Measurements from ENCODE around the gene ATOSA. TPM values are rescaled to one million over a fixed set of nuclear protein-coding genes. Genes with fewer than 3 reads are reported as not detected.

Gene ATOSA
- total and polyA plus RNA-seq, 2 of the 13 experiments (the other 11 are each of a cell fraction or from before 2014, with no cell fraction given), result 6.6 to 16.3 TPM

DNA sequence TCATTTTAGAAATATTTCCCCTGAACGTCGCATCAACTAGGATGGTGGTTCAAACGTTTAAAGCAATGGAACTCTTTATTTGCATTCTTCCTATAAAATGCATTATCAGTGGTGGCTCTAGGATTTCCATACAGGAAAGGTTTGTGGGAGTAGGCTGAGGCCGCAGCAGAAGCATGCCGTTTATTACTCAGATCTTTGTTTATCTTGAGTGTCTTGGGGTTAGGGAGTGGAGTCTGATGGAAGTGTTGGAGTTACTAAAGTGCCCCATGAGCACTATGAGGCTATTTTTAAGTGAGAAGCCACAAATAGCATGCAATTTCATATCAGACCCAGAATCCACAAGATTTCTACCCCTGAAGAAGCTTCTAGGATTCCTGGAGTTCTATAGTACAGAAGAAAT is 26.2 kb downstream of the ATOSA start (continued):
- TF ChIP-seq, protein P1, sequence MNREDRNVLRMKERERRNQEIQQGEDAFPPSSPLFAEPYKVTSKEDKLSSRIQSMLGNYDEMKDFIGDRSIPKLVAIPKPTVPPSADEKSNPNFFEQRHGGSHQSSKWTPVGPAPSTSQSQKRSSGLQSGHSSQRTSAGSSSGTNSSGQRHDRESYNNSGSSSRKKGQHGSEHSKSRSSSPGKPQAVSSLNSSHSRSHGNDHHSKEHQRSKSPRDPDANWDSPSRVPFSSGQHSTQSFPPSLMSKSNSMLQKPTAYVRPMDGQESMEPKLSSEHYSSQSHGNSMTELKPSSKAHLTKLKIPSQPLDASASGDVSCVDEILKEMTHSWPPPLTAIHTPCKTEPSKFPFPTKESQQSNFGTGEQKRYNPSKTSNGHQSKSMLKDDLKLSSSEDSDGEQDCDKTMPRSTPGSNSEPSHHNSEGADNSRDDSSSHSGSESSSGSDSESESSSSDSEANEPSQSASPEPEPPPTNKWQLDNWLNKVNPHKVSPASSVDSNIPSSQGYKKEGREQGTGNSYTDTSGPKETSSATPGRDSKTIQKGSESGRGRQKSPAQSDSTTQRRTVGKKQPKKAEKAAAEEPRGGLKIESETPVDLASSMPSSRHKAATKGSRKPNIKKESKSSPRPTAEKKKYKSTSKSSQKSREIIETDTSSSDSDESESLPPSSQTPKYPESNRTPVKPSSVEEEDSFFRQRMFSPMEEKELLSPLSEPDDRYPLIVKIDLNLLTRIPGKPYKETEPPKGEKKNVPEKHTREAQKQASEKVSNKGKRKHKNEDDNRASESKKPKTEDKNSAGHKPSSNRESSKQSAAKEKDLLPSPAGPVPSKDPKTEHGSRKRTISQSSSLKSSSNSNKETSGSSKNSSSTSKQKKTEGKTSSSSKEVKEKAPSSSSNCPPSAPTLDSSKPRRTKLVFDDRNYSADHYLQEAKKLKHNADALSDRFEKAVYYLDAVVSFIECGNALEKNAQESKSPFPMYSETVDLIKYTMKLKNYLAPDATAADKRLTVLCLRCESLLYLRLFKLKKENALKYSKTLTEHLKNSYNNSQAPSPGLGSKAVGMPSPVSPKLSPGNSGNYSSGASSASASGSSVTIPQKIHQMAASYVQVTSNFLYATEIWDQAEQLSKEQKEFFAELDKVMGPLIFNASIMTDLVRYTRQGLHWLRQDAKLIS (CRISPR knock-in tag; IDR thresholded peaks at IDR 0.05), result no peak
- TF ChIP-seq KDM5A (IDR thresholded peaks at IDR 0.05; ENCODE audit: borderline replicate concordance, low read length) (no peak), ARID2 (CRISPR knock-in tag; IDR thresholded peaks at IDR 0.05; ENCODE audit: borderline replicate concordance) (no peak), KLF13 (CRISPR knock-in tag; IDR thresholded peaks at IDR 0.05) (no peak), ZNF841 (CRISPR knock-in tag; IDR thresholded peaks at IDR 0.05; ENCODE audit: borderline replicate concordance) (no peak), KLF12 (CRISPR knock-in tag; IDR thresholded peaks at IDR 0.05; ENCODE audit: borderline replicate concordance) (no peak), ELF4 (CRISPR knock-in tag; IDR thresholded peaks at IDR 0.05; ENCODE audit: borderline replicate concordance) (no peak), XBP1 (CRISPR knock-in tag; IDR thresholded peaks at IDR 0.05) (no peak)
- TF ChIP-seq, protein P2, sequence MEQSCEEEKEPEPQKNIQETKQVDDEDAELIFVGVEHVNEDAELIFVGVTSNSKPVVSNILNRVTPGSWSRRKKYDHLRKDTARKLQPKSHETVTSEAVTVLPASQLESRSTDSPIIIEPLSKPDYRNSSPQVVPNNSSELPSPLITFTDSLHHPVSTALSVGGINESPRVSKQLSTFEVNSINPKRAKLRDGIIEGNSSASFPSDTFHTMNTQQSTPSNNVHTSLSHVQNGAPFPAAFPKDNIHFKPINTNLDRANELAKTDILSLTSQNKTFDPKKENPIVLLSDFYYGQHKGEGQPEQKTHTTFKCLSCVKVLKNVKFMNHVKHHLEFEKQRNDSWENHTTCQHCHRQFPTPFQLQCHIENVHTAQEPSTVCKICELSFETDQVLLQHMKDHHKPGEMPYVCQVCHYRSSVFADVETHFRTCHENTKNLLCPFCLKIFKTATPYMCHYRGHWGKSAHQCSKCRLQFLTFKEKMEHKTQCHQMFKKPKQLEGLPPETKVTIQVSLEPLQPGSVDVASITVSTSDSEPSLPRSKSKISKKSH (CRISPR knock-in tag; IDR thresholded peaks at IDR 0.05; ENCODE audit: borderline replicate concordance), result no peak

All from HepG2 (cell line).